ENCODE data around the gene CCDC9. TPM values are rescaled to one million over a fixed set of nuclear protein-coding genes. Genes with fewer than 3 reads are reported as not detected.
A peak's percentile ranks its signal among the peaks of the same experiment; 100 is the strongest.
"Not testable (repeated sequence)": the region's sequence is repeated elsewhere in the genome, so short reads cannot be mapped to it uniquely, and the experiment has no call there.

Gene CCDC9
- total and polyA plus RNA-seq, 2 experiments from 2014 or later: 21.9 to 22.5 TPM

GRCh38 chr19:47274891-47275761 is 18.8 kb downstream of the CCDC9 start:
- DNase-seq (ENCODE audit: low read depth in 1 of 2, low spot score in 1 of 2): peak; percentile 29 to 42
- H3K36me3 ChIP-seq: no peaks in the 10 kb centered on the region

GRCh38 chr19:47275791-47276461 is 19.6 kb downstream of the CCDC9 start:
- TF ChIP-seq CTCF (IDR thresholded peaks at IDR 0.05; ENCODE audit: low read depth, low read length): no peak
- H3K4me3 ChIP-seq: no peak overlapping the region

More at GRCh38 chr19:47274891-47275761, 18.8 kb downstream of the CCDC9 start:
- H3K27ac ChIP-seq: no peak overlapping the region
- no peaks in the 10 kb centered on the region for H3K4me1 ChIP-seq (ENCODE audit: low read depth)
- H3K4me3 ChIP-seq: peak overlapping the region; percentile 52
- no peaks in the 10 kb centered on the region for H3K27me3 ChIP-seq
- no peaks in the 10 kb centered on the region for H3K9me3 ChIP-seq (ENCODE audit: low read depth)
- no peak for TF ChIP-seq CTCF (IDR thresholded peaks at IDR 0.05; ENCODE audit: low read depth, low read length)

GRCh38 chr19:47276513-47276912 is 20.2 kb downstream of the CCDC9 start:
- DNase-seq (ENCODE audit: low read depth in 1 of 2, low spot score in 1 of 2); H3K27me3 ChIP-seq; H3K4me3 ChIP-seq; H3K4me1 ChIP-seq (ENCODE audit: low read depth); H3K36me3 ChIP-seq; H3K9me3 ChIP-seq (ENCODE audit: low read depth); H3K27ac ChIP-seq: not testable (repeated sequence)

More at GRCh38 chr19:47275791-47276461, 19.6 kb downstream of the CCDC9 start:
- Histone ChIP-seq H3K4me1 (ENCODE audit: low read depth) (no peaks in the 10 kb centered on the region), H3K36me3 (no peaks in the 10 kb centered on the region), H3K27ac (no peak overlapping the region), H3K9me3 (ENCODE audit: low read depth) (no peaks in the 10 kb centered on the region), H3K27me3 (no peaks in the 10 kb centered on the region)
- peak in 1 of 2 donors; percentile 65 for DNase-seq (ENCODE audit: low read depth in 1 of 2, low spot score in 1 of 2)

GRCh38 chr19:47280183-47280797 is 24.0 kb downstream of the CCDC9 start:
- no peaks in the 10 kb centered on the region for H3K27me3 ChIP-seq
- no peaks in the 10 kb centered on the region for H3K4me1 ChIP-seq (ENCODE audit: low read depth)
- no peaks in the 10 kb centered on the region for H3K9me3 ChIP-seq (ENCODE audit: low read depth)
- no peak overlapping the region for H3K27ac ChIP-seq
- peak in 1 of 2 donors; percentile 25 for DNase-seq (ENCODE audit: low read depth in 1 of 2, low spot score in 1 of 2)
- TF ChIP-seq CTCF (IDR thresholded peaks at IDR 0.05; ENCODE audit: low read depth, low read length): peak; percentile 54
- H3K4me3 ChIP-seq: no peak overlapping the region
- H3K36me3 ChIP-seq: no peaks in the 10 kb centered on the region

- H3K4me3 ChIP-seq: no peak overlapping the region
- TF ChIP-seq CTCF (IDR thresholded peaks at IDR 0.05; ENCODE audit: low read depth, low read length): no peak
- H3K27ac ChIP-seq: no peak overlapping the region
- no peaks in the 10 kb centered on the region for H3K4me1 ChIP-seq (ENCODE audit: low read depth)
- H3K9me3 ChIP-seq (ENCODE audit: low read depth): no peaks in the 10 kb centered on the region
- DNase-seq (ENCODE audit: low read depth in 1 of 2, low spot score in 1 of 2): no peak
- H3K36me3 ChIP-seq: no peaks in the 10 kb centered on the region
- no peaks in the 10 kb centered on the region for H3K27me3 ChIP-seq
Observed at GRCh38 chr19:47283405-47284059, 27.2 kb downstream of the CCDC9 start.
